ENCODE results near the gene RASSF1.

DNA sequence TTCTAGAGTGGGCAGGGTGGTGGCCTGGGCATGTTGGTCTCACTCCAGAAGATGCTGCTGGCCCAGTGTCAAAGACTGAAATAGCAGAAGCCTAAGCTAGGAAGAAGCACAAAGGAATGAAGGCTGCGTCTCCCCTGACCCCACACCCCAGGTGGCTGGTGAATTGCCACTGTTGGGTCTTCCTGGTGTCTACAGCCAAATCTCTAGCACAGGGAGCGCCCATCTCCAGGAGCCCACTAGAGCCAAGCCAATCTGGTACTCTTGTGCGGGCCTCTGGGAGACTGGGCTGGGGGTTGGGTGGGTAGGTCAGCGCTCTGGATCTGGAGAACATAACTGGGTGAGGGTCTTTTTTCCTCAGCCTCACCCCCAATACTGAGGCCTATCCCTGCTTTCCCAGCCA lies 13.5 kb downstream of the RASSF1 start:
- TF ChIP-seq LEF1 (IDR thresholded peaks at IDR 0.05; ENCODE audit: borderline replicate concordance) (no peak), TARDBP (IDR thresholded peaks at IDR 0.05) (no peak), FOXM1 (IDR thresholded peaks at IDR 0.05; ENCODE audit: borderline replicate concordance) (no peak), SUZ12 (IDR thresholded peaks at IDR 0.05) (no peak), L3MBTL2 (conservative IDR thresholded peaks at IDR 0.05) (no peak), ARNT (IDR thresholded peaks at IDR 0.05) (no peak), ZNF384 (IDR thresholded peaks at IDR 0.05) (no peak), FOXK2 (IDR thresholded peaks at IDR 0.05) (no peak), BHLHE40 (IDR thresholded peaks at IDR 0.05; ENCODE audit: borderline replicate concordance) (no peak), ELF4 (IDR thresholded peaks at IDR 0.05) (no peak), SP1 (IDR thresholded peaks at IDR 0.05) (no peak)
- TF ChIP-seq, protein P1, sequence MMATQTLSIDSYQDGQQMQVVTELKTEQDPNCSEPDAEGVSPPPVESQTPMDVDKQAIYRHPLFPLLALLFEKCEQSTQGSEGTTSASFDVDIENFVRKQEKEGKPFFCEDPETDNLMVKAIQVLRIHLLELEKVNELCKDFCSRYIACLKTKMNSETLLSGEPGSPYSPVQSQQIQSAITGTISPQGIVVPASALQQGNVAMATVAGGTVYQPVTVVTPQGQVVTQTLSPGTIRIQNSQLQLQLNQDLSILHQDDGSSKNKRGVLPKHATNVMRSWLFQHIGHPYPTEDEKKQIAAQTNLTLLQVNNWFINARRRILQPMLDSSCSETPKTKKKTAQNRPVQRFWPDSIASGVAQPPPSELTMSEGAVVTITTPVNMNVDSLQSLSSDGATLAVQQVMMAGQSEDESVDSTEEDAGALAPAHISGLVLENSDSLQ (IDR thresholded peaks at IDR 0.05), result no peak

Measured in HEK293T (cell line).